Head of caudate nucleus (tissue), 42 donors: ENCODE data around the gene DNAL1.
A peak's percentile ranks its signal among the peaks of the same experiment; 100 is the strongest.
"Not testable (repeated sequence)": the region's sequence is repeated elsewhere in the genome, so short reads cannot be mapped to it uniquely, and the experiment has no call there.

ENCODE experiments used
- DNase-seq, 42 donors: peaks; one replicate each; pipeline versions ENCODE4 v3.0.0 to v3.0.0-alpha.2; 2020 to 2021; ENCODE audit warnings: mixed read lengths in 7 of 42
- intact Hi-C: fragments of 100-400 bp; cut with DNase I; formaldehyde crosslinking; loops from one replicate; pipeline ENCODE4 v1.15.0; 2022

DNAL1 gene

DNA sequence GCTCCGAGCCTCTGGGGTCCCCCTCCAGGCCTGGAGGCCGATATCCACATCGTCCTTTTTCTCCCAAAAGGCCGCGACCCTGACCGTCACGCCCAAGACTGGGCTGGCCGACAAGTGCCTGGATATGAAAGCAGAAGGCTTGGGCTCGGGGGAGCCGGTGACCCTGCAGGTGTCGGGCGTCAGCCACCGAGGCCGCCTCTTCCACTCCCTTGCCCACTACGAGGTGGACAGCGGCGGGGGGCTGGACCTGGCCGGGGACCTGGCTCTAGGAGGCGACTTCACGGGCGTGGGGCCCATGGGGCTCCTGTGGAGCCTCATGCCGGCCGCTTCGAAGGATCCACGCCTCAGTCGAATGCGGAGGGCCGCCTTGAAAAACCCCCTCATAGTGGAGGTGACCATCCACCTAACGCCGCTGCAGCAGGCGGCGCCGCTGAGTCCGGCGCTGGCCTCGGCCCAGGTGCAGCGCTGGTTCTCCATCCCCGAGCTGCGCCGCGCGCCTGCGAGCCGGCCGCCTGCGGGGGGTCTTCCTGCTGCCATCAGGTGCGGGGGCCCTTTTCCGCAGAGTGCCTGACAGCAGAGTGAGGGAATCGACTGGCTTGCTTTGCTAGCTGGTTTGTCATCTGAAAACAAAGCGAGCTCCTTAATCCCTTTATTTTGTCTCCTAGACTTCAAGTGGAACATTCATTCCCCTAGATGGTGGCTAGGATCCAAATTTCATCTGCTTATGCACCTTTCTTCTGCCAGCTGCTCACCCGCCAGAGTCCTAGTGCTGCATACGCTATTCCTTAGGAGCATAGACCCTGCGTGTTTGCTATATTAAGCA, 10.6 kb upstream of the DNAL1 start:
- DNase-seq: peak in 38 of 42 donors; percentile 12 to 72 (median 46)
- intact Hi-C loops: loop anchor here (5.0 kb wide), 1 partner anchor 127 kb away; no protein-coding TSS in a partner anchor

- DNase-seq, intact Hi-C loops: not testable (repeated sequence)
Observed at GRCh38 chr14:73636355-73636754, 8.4 kb upstream of the DNAL1 start.

DNA sequence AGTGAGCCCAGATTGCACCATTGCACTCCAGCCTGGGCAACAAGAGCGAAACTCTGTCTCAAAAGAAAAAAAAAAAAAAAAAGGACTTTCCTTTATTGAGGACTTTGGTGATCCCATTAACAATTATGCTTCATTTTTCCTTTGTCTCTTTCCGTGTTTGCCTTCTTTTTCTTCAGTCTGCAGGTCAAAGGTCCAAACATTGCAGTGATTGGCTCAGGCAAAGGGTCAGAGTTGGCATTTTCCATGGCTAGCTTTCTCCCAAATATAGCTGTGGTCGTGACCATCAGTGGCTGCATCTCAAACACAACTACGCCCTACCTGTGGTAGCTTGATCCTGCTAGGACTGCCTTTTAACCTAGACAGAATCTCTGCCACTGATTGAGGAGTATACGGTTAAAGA, 7.0 kb upstream of the DNAL1 start:
- intact Hi-C loops: no loop called here

GRCh38 chr14:73640796-73641365, 3.9 kb upstream of the DNAL1 start:
- intact Hi-C loops: no loop called here
- no peak for DNase-seq

More for the DNA sequence above, 7.0 kb upstream of the DNAL1 start:
- no peak for DNase-seq

DNA sequence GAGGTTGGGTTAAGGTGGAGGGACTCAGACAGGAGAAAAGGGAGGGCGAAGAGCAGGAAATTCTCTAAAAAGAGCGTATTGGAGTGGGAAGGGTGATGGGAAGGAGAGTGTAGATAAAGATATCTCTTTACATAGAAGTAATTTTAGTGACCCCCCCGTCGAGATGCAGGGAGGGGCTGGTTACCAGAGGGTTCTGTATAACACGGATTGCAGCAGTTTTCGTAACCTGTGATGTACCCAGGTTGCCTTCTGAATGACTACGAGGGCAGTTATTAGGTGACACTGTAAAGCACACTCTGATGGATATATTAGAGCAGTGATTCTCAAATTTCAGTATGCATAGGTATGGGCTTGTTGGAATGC, 443 bp downstream of the DNAL1 start:
- DNase-seq: no peak
- intact Hi-C loops: loop anchor here (2.0 kb wide), 1 partner anchor 68 kb away; no protein-coding TSS in a partner anchor

DNA sequence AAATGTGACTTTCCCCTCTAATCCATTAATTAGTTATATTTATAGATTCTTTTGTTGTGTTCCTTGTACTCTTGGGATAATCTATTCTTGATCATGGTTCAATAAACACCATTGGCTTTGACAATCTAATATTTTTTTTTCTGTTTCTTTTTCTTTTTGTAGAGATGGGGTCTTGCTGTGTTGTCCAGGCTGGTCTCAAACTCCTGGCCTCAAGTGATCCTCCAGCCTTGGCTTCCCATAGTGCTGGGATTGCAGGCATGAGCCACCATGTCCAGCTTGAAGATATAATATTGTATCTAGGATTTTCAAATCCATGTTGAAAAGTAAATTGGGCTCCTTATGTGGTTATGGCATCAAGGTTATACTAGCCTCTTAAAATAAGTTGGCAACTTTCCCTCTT, 6.2 kb downstream of the DNAL1 start:
- intact Hi-C loops: no loop called here
- no peak for DNase-seq

- DNase-seq: no peak
- intact Hi-C loops: no loop called here
Observed at GRCh38 chr14:73655851-73656250, 11.1 kb downstream of the DNAL1 start.

DNA sequence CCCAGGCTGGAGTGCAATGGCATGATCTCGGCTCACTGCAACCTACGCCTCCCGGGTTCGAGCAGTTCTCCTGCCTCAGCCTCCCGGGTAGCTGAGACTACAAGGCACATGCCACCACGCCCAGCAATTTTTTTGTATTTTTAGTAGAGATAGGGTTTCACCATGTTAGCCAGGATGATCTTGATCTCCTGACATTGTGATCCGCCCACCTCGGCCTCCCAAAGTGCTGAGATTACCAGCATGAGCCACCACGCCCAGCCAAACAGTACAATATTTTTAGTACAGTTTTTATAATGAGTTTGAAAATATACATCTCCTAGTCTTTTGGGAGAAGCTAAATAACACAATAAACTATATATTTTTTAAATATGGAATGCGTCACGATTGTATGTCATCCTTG, 14.4 kb downstream of the DNAL1 start:
- intact Hi-C loops: not testable (repeated sequence)
- DNase-seq: peak in 23 of 42 donors; percentile 4 to 58 (median 29)

DNA sequence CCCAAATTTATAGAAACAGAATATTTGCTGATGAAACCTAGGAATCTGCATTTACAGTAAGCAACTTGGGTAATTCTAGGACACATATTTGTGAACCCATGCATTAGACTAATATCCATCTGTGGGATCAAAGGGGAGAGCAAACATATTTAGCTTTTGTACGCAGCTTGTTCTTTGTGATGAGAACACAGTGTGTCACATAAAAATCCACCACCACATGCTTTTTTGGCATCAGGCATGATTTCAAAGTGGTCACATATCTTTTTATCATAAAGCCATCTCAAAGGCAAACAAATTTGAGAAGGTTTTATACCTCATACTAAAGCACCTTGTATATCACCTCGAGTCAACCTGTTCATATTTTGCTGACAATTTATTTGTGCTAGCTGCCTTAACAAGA, 15.7 kb downstream of the DNAL1 start:
- no peak for DNase-seq
- intact Hi-C loops: no loop called here

GRCh38 chr14:73661872-73662271, 17.1 kb downstream of the DNAL1 start:
- intact Hi-C loops: no loop called here
- DNase-seq: no peak

DNA sequence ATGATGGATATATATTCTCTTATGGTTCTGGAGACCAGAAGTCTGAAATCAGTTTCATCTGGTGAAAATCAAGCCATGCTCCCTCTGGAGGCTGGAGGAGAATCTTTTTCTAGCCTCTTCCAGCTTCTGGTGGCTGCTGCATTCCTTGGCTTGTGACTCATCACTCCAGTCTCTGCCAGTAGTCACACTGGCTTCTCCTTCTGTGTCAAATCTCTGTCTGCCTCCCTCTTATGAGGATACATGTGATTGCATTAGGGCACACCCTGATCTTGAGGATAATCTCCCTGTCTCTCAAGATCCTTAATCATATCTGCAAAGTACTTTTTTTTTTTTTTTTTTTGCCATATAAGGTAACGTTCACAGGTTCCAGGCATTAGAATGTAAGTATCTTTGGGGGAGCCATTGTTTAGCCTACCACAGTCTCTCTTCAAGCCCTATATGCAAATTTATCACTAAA, 17.7 kb downstream of the DNAL1 start:
- intact Hi-C loops: no loop called here
- peak in 20 of 42 donors; percentile 8 to 64 (median 32) for DNase-seq

DNA sequence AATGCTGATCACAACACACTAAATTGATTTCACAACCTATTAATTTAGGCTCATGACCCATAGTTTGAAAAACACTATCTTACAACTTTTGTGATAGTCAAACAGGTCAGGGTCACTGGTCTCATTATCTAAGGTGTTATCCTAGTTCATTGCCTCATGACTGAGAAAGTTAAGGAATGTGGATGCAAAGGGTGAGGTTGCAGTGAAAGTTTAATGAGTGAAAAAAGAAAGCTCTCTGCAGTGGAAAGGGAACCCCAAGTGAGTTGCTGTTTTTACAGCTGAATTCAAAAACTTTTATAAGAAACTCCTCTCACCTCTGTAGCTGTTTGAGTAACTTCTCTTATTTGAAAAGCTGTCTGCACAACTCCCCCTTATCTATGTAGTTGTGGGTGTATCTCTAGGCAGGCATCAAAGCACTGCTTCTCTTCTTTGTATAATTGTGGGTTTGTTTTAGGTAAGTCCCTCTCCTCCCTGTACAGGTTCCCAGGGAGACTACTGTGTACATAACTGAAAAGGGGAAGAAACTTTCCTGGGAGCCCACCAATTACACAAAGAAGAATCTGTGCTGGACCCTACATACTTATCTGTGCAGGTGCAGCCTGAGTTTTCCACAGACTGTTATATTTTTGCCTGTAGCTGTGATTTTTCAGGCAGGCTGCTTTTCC, 18.9 kb downstream of the DNAL1 start:
- DNase-seq: peak in 3 of 42 donors; percentile 7 to 16 (median 10)
- intact Hi-C loops: no loop called here

- intact Hi-C loops: no loop called here
- no peak for DNase-seq
Observed at GRCh38 chr14:73665130-73665529, 20.3 kb downstream of the DNAL1 start.

GRCh38 chr14:73666583-73666982, 21.8 kb downstream of the DNAL1 start:
- intact Hi-C loops: no loop called here

GRCh38 chr14:73667854-73668253, 23.1 kb downstream of the DNAL1 start:
- no peak for DNase-seq
- intact Hi-C loops: no loop called here

More at GRCh38 chr14:73666583-73666982, 21.8 kb downstream of the DNAL1 start:
- no peak for DNase-seq

DNA sequence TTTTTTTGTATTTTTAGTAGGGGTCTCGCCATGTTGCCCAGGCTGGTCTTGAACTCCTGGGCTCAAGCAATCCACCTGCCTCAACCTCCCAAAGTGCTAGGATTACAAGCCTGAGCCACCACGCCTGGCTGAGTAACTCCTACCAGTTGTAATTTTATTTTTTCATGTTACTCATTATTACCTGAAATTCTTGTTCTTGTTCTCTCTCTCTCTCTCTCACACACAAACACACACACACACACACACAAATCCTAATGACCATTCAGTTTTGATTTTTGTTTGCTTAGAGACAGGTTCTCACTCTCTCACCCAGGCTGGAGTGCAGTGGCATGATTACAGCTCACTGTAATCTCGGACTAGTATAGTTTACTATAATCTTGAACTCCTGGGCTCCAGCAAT, 30.2 kb downstream of the DNAL1 start:
- DNase-seq: no peak
- intact Hi-C loops: no loop called here

DNA sequence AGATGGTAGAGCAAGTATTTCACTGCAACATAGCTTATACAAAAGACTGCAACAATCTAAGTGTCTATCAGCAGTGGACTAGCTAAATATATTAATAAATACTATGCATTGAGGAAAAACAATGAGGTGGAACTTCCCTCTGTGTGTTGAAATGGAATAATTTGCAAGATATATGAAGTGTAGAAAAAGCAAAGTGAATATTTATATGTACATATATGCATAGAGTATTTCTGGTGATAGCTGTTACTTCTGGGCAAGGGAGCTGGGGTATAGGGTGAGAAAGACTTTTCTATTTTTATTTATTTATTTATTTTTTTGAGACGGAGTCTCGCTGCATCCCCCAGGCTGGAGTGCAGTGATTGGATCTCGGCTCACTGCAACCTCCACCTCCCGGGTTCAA, 33.9 kb downstream of the DNAL1 start:
- intact Hi-C loops: no loop called here
- DNase-seq: no peak

DNA sequence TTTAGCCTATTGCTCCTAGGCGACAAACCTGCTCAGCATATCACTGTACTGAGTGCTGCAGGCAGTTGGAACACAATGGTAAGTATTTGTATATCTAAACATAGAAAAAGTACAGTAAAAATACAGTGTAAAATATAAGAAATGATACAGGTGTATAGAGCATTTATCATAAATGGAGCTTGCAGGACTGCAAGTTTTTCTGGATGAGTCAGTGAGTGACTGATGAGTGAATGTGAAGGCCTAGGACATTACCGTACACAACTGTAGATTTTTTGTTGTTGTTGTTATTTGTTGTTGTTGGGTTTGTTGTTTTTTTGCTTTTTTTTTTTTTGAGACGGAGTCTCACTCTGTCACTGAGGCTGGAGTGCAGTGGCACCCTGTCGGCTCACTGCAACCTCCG, 36.0 kb downstream of the DNAL1 start:
- intact Hi-C loops: no loop called here
- no peak for DNase-seq

GRCh38 chr14:73684627-73685026, 39.8 kb downstream of the DNAL1 start:
- no peak for DNase-seq
- intact Hi-C loops: no loop called here

- no peak for DNase-seq
- intact Hi-C loops: no loop called here
Observed at GRCh38 chr14:73685328-73685727, 40.5 kb downstream of the DNAL1 start.
